ENCODE results near the gene ARHGAP42.

- TF ChIP-seq CTCF (conservative IDR thresholded peaks at IDR 0.05; ENCODE audit: low read depth, low read length), result no peak
- no peak for TF ChIP-seq EZH2 (IDR thresholded peaks at IDR 0.05; ENCODE audit: borderline replicate concordance, low read depth, low read length, poor library complexity, severe bottlenecking)
Observed at GRCh38 chr11:100663583-100663982, 23.5 kb upstream of the ARHGAP42 start.

Data from A673 (cell line).